CD4-positive, alpha-beta T cell treated with Interleukin-17A for 1 hour (primary cell): ENCODE data around the gene SNED1.

Experiments used
- DNase-seq: peaks from one replicate; pipeline ENCODE4 v3.0.0-alpha.2; 2020

Gene SNED1

DNA sequence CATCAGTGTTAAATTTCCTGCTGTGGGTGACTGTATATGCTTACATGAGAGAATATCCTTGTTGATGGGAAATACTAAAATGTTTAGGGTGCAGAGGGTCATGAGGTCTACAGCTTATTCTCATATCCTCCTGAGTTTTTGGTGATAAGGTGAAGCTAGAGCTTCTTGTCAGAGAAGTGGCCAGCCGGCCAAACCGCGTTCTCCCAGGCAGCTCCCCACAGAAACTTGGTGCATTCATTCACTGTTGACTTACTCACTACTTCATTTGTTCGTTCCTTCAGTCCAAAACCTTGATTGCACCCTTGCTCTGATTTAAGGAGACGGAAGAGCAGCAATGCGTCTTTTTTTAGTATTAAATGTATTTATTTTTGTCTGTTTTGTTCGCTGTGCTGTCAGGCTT lies 8.7 kb downstream of the SNED1 start:
- DNase-seq, result no peak

DNA sequence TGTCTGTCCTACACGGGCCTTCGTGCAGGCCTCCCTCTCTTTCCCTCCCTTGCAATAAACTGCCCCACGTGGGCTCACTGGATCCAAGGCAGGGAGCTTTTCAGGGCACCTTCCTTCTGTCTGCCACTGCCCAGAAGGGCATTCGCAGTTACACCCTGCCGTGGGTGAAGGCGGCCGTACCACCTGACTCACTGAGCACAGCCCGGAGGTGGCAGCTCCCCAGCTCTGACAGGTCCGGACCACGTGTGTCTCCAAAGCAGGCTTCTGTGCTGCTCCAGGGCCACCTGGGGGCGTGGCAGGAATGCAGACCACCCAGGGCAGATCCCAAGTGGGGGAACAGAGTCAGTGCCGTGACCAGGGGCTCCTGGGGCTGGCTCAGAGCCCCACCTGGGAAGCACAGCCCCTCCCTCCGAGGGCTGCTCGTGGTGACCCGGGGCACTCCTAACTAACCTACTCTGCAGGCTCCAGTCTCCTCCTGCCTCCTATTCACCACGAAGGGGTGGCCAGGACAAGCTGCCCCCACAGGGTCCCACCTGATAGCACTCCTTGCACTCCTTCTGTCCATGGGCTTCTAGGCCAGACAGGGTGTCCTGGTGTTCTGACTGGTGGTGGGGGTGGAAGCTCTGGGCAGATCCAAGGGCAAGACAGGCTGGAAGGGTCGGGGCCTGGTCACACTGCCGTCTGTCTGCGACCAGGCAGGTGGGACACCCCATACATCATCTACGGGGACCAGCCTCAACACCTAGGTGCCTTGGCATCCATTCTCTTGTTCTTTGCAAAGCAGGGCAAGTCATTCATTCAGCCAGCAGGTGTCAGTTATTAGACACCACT lies 9.7 kb downstream of the SNED1 start:
- no peak for DNase-seq

DNA sequence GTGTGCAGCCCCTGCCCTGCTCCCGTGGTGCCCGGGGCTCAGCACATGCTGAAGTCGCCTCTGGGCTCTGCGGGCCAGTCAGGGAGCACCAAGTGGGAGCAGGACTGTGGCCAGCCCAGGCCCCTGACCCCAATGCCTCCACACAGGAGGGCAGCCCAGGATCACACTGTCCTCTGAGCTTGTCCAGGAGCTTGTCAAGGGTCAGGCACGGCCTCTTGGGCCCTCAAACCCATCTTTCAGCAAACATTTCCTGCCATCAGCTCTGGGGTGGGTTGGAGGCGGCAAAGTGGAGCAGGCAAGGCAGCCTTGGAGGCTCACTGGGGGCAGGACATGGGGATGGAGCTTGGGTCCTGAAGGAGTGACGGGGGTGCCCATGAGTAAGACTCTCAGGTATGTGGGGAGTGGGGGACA lies 10.3 kb downstream of the SNED1 start:
- no peak for DNase-seq

DNA sequence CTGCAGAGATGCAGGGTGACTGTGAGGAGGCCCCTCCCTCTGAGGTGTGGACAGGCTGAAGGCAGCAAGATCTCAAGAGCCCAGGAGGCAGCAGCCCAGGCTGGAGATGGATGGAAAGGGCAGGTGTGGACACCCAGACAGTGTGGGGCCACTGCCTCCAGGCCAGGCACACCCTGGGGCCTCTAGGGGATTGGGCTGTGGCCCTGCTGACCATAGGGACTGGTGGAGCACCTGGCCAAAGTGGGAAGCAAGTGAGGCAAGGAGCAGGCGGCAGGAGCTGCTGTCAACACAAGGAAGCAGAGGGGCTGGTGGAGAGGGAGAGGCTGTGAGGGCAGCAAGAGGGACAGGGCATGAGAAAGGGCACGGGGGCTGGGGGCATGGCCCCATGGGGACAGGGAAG lies 10.8 kb downstream of the SNED1 start:
- DNase-seq, result no peak

DNA sequence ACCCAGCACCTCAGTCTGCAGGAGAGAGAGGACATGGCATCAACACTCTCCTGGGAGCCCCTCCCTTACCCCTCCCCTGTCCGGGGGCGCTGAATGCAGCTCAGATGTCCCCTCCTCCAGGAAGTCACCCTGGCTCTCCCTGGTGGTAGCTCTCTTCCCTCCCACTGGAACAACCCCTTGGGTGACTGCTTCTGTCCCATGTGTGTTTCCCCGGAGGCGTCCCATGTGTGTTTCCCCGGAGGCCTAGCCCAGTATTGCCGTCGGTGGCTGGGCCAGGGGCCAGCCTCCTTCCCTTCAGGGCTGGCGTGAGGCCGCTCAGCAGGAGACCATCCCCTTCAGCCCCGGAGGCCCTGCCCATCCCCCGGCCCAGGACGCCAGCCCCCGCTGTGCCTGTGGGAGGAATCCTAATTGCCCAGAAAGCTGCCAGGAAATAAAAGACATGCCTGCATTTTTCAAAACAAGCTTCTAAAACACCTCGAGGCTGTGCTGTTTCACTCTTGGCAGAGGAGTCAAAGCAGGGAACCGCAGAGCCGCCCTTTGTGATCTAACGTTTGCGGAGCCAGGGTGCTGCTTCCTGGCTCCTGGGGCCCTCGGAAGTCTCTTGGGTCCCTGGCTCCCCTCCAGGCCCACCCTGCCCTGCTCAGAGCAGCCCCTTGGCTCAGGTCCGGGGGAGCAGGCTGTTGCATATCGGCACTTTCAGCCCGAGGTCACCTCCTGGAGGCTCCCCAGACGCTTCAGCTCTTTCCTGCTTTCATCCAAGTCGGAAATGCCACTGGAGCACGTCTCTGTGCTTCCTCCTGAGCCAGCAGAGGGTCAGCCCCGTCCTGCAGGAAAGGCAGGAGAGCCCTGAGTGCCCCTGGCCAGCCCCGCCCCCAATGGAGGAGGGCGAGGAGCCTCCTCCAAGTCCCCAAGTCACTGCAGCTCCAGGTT lies 11.4 kb downstream of the SNED1 start:
- DNase-seq, result peak; percentile 33

DNA sequence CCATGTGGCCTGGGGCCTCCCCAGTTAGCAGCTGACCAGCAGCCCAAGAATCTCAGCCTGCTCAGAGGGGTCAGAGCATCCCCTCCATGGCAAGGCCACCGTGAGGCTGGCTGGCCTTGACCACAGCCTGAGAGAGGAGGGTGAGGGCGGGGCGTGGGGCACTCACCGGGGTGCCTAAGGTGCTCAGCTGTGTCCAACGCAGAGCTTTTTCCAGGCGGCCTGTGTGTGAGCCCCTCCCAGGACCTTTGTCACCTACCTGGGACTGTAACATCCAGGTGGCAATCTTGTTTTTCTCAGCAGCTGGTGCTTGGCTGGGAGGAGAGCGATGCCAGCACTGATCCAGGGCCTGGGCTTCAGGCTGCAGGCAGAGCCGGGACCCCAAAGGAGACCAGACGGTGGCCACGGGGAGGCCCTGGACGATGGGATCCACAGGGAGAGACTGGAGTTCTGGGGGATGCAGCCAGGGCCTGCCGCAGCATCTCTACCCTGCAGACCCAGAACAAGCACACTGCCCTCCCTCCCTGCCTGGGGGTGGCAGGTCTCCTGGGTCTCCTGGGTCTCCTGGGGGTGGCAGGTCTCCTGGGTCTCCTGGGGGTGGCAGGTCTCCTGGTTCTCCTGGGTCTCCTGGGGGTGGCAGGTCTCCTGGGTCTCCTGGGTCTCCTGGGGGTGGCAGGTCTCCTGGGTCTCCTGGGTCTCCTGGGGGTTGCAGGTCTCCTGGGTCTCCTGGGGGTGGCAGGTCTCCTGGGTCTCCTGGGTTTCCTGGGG lies 12.3 kb downstream of the SNED1 start:
- DNase-seq, result no peak

DNA sequence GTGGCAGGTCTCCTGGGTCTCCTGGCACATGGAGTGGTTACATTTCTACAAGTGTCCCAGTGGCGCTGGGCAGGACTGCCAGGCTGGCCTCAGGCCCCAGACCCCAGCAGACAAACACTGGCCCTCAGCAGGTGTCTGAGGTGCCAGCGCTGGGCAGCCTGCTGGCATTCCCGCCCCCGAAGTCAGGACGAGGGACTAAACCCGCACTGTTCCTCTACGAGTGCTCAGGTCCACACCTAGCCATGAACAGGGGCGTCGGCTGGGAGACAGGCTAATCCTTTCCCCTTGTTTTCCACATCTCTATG lies 12.8 kb downstream of the SNED1 start:
- DNase-seq, result no peak

DNA sequence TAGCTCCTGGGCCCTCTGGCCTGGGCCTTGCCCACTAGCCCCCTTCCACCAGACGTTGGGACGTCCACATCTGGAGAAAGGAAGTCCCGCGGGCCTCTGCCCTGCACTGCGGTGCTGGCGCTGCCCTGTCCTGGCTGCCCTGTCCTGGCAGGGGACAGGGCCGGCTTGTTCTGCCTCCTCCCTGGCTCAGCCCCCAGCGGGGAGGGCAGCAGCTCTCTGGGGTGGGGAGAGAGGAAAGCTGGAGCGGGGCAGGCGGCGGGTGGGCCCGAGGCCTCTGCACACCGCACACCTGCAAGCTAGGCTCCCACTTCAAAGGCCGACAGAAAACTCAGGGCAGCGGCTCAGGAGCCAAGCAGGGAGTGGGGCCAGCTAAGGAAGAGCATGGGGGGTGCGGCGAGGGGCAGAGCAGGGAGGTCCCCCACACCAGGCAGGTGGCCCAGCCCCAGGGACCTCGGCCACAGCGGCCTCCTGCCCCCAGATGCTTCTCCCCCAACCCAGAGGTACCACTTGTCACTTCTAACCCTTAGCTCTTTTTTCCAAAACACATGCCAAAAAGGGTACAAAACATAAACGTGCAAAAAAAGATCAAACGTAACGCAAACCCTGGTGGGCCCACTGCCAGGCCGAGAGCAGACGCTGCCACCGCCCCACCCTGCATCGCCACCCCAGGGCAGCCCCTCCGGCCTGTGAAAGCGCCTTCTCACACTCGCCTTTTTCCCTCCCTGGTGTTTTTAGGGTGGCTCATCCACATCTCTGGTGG lies 13.5 kb downstream of the SNED1 start:
- DNase-seq, result no peak

DNA sequence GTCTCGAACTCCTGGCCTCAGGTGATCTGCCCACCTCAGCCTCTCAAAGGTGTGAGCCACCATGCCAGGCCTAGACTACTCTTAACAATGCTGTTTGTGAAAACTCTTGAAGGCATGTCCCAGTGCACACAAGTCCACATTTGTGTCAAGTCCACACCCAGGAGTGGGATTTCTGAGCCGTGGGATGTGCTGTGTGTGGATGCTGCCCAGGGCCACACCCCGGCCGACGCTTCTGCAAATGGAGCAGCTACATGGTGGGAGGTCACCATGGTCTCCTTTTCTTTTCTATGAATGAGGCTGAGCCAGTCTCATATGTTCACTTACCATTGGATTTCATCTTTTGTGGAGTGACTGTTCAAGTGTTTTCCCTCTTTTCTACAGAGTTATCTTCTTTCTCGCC lies 15.8 kb downstream of the SNED1 start:
- DNase-seq, result no peak

DNA sequence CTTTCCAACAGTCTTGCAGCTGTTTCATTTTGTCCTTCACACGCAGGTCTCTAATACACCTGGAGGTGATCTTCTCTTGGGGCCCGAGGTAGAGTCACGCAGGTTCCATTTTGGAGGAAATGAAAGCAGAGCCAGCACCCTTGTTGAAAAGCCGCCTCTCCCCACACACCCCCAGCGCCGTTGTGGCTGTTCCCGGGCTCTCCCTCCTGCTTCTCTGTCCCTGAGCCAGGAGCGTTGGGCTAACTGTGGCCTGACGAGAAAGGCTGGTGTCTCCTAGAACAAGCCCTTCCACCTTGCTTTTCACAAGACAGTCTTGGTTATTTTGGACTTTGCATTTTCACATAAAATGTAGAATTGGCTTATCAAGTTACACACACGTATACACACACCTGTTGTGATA lies 16.3 kb downstream of the SNED1 start:
- no peak for DNase-seq

DNA sequence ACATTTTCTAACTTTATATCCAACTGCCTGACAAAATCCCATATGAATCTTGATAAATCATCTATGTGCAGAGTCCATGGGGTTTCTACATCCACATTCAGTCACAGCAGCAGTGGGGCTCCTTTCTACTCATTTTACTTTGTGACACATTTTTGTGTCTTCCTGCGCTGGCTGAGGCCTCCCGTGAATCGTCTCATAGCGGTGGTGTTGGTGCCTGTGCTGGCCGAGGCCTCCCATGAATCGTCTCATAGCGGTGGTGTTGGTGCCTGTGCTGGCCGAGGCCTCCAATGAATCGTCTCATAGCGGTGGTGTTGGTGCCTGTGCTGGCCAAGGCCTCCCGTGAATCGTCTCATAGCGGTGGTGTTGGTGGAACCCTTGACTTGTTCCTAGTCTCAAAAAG lies 17.0 kb downstream of the SNED1 start:
- DNase-seq, result no peak

DNA sequence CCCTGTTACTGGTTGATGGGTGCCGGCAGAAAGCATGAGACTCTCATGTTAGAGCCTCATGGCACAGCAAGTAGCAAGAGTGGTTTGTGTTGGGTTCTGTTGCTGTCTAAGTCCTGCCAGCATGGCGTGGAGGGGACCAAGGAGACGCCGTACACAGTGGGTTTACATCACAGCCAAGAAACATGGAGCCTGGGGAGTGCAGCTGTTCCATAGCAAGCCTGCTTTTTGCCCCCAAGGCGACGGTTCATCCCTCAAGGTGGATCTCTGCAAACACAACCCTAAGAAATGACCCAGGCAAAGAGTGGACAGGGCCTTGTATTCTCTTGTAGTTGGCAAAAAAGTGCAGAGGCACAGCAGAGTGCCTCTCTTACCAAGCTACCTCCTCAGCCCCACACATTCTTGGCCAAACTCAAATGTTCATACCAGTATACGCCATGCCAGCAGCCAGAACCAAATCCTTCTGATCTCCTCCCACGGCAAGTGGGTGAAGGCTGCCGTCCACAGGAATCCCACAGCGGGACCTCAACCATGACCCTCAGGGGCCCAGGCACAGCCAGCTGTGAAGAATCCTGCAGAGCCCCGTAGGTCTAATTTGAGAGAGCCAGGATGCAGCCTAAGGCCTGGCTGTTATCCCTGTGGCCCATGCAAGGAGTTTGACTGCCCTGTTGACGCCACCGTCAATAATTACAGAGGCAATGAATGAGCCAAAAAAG lies 19.0 kb downstream of the SNED1 start:
- DNase-seq, result no peak

DNA sequence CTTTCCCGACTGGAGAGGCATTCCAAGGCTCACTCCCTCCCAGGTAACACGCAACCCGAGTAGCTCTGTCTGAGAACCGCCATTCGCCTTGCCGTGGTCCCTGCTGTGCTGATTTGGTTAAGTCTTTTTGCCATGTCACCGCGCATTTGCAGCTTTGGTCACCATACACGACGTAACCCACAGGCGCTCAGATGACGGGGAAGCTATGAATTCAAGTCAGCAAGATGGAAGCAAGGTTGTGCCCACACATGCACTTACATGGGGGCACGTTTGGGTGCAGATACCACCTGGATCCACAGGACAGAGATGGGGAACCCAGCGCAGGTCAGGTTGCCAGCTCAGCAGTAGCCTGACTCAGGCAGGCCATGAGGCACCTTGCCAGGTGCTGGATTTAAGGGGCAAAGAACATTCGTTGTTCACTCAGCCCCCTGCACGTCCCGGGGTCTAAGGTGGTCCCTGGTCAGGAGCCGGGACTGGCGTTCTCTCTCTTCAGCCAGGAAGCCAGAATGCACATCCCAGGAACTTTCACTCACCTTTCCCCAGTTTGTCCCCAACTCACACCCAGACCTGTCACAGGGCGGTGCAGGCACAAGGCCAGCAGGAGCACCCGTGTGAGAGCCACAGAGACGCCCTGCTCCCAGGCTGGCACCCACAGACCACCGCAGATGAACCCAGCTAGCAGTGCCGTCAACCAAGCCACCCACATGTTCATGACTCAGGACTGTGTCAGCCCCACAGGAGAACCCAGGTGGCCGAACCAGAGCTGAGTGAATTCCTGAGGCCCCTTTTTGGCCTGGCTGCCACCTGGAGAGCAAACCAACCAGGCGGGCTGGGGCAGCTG lies 19.9 kb downstream of the SNED1 start:
- no peak for DNase-seq

DNA sequence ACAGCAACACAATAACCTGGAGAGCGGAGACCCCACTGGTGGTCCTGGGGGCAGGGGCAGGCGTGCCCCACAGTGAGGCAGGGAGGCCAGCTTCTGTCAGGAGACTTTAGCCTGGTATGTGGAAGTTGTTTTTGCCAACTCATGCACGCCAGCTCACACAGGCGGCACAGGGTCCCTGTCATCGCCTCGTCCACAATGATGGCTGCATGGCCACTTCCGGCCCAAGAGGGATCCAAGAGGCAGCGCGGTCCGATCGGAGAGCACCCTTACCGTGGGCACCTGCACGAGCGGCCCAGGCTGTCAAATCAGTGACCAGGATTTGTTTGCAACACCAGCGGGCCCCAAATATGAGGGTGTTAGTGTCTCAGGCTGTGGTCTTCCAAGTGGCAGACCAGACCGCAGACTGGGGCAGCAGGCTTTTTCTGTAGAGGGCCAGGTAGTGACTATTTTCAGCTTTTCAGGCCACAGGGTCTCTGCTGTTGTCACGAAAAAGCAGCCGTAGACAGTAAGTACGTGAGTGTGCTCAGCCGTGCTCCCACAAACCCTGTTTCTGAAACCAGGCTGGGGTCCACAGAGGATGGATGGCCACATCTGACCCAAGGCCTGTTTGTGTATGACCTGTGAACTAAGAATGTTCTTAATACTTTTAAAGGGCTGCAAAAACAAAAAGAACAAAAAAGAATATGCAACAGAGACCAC lies 21.2 kb downstream of the SNED1 start:
- DNase-seq, result no peak

DNA sequence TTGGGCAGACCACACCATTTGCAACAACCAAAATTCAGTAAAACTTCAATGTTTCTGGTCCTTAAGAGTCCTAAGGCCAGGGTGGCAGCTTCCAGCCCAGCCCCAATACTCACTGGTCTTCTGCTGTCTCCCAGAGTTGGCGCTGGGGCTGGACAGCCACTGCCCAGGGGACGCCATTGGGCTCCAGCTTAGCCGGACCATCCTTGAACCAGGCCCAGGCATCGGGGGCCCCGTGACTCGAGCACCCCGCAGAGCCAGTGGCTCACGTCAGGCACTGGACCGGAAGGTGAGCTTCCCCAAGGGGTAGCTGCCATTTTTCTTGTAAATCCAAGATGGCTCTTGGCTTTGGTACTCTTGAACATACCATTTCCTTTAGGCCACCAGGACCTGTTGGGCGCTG lies 21.8 kb downstream of the SNED1 start:
- no peak for DNase-seq

DNA sequence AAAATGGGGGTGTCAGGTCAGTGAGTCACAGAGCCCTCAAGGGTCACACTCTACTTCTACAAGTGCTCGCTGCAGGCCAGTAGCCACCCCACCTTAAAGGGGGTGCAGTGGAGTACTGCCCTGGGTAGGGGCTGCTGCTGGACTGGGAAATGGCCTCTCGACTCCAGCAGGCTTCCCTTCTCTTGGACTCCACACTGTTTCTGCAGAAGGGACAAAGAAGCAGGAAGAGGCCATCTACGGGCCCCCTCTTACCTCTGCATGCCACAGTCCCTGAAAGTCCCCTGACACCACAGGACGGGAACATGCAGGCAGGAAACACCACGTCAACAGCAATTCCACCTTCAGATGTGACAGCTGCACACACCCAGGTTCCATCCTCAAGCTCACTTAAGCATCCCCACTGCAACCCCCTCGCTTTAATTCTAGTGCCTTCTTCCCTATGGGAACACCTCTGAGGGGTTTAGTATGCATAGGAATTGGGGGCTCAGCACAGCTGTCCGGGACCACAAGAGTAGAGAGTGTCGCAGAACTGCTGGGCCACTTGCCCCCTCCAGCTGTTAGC lies 22.3 kb downstream of the SNED1 start:
- DNase-seq, result no peak

DNA sequence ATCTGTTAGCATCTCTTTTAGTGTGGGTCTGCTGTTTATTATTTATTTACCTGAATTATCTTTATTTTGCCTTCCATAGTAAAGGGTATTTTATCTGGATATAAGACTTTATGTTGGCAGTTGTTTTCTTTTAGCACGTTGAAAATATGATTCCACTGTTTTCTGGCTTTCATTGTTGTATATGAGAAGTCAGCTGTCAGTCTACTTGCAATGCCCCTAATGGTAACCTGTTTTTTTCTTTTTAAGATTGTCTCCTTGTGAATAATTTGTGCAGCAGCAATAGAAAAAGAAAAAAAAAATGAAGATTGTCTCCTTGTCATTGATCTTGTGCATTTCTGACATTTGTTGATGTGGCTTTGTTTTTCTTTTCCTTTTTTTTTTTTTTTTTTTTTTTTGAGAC lies 27.2 kb downstream of the SNED1 start:
- DNase-seq, result no peak

DNA sequence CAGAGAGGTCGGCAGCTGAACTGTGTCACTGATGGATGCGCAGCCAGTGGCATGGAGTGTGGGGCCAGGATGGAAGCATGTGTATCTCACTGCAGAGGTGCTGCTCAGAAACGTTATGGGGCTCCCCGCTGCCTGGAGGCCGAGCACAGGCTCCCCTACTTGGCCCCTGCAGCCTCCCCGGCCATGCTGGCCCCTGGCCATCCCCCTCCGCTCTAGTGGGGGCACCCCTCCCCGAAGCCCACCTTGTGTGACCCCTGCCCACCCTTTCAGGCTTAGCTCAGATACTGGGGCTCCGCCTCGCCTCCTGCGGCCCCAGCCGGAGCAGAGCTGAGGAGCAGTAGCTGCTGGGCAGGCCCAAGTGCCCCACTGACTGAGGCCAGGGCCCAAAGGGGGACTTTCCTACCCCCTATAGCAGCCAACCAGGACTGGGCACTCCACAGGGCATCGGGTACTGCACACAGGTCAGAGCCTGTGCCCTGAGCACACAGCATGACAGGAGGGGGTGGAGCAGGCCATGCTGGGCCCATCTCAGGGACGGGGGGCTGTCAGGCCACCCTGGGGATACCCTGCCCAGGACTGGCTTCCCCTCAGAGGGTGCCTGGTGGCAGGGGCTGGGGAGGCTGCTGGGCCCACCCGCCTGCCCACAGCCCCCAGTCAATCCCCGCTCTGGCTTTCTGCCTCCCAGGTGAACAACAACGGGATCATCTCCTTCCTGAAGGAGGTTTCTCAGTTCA lies 31.3 kb downstream of the SNED1 start:
- DNase-seq, result no peak

DNA sequence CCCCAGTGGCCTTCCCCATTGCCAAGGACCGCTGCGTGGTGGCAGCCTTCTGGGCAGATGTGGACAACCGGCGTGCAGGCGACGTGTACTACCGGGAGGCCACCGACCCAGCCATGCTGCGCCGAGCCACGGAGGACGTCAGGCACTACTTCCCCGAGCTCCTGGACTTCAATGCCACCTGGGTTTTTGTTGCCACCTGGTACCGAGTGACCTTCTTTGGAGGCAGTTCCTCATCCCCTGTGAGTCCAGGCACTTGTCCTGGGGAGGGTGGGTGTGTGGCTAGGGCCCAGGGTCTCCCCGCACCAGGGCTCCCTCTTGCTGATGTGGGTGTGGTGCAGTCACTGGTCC lies 31.9 kb downstream of the SNED1 start:
- DNase-seq, result no peak

DNA sequence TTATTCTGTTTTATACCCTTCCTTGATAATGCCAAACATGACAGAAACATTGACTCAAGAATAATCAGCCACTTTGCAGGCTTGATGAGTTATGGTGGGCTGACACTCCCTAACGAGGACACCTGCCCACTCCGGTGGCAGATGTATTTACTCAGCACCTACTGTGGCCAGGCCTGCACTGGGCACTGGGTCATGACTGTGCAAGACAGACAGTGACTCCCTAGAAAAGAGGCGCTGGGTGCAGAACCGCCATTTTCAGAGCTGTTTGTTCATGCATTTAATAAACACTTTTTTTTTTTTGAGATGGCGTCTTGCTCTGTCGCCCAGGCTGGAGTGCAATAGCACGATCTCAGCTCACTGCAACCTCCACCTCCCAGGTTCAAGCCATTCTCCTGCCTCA lies 32.5 kb downstream of the SNED1 start:
- no peak for DNase-seq
